Heart right ventricle (tissue), 16 donors: ENCODE data around the gene NOTUM. TPM values are rescaled to one million over a fixed set of nuclear protein-coding genes. Genes with fewer than 3 reads are reported as not detected.
A peak's percentile ranks its signal among the peaks of the same experiment; 100 is the strongest.

Source experiments
- ATAC-seq, 8 donors: fragments of 200-7000 bp; cut with Tn5 transposase; one replicate each; pipeline ENCODE4 v1.9.1; 2020; ENCODE audit warnings: mild to moderate bottlenecking in 8 of 8, moderate library complexity in 8 of 8, moderate number of reproducible peaks in 1 of 8
- DNase-seq, 2 donors: peaks; one replicate each; pipeline ENCODE4 v3.0.0-alpha.2; 2020
- H3K27ac ChIP-seq, 10 donors: fragments of 200-600 bp; sonication (generic) in 2 of 10; one replicate each; pipeline versions ENCODE4 v1.5.0 to v1.8.0; 2020 to 2022; ENCODE audit warnings: mild to moderate bottlenecking in 3 of 10
- H3K27me3 ChIP-seq, 7 donors: fragments of 200-600 bp; one replicate each; pipeline ENCODE4 v1.8.0; 2021 to 2022; ENCODE audit warnings: mild to moderate bottlenecking in 2 of 7
- H3K36me3 ChIP-seq, 9 donors: fragments of 200-600 bp; sonication (generic) in 1 of 9; one replicate each; pipeline versions ENCODE4 v1.5.0 to v1.8.0; 2020 to 2022; ENCODE audit warnings: mild to moderate bottlenecking in 2 of 9
- H3K4me1 ChIP-seq, 9 donors: fragments of 200-600 bp; sonication (generic) in 1 of 9; one replicate each; pipeline versions ENCODE4 v1.5.0 to v1.8.0; 2020 to 2022; ENCODE audit warnings: mild to moderate bottlenecking in 4 of 9
- H3K4me3 ChIP-seq, 10 donors: fragments of 200-600 bp; sonication (generic) in 2 of 10; one replicate each; pipeline versions ENCODE4 v1.5.0 to v1.8.0; 2020 to 2022; ENCODE audit warnings: mild to moderate bottlenecking in 7 of 10, moderate library complexity in 2 of 10
- H3K9me3 ChIP-seq, 11 donors: fragments of 200-600 bp in 10 of 11; sonication (generic) in 2 of 11; one replicate each; pipeline versions ENCODE4 v1.5.0 to v1.8.0; 2013 to 2022; ENCODE audit warnings: mild to moderate bottlenecking in 2 of 11, control low read depth in 1 of 11, moderate library complexity in 1 of 11
- WGBS, 2 donors: extraction: QIAGEN DNeasy Blood & Tissue Kit; methylation state at CpG; one replicate each; pipeline ENCODE4 v1.1.7; 2013; ENCODE audit warnings: inconsistent platforms in 1 of 2; 5-methylcytosine and 5-hydroxymethylcytosine counted together
- intact Hi-C, 10 donors: fragments of 100-400 bp; cut with DNase I; formaldehyde crosslinking; loops; one replicate each; pipeline versions ENCODE4 v1.11.1 to v1.14.2; 2022
- polyA plus RNA-seq, 2 donors: library from polyadenylated mRNA; stranded (reverse); fragments of 200-250 nt; gene quantifications; one replicate each; pipeline ENCODE4 v1.2.3, GENCODE V29; 2013
- total RNA-seq, 10 donors: library from RNA; stranded (reverse); fragmentation: NEBNext Ultra II Directional in 3 of 10; extraction: Animal tissue kit (Norgen Biotek cat#: 25700) in 3 of 10; gene quantifications; one replicate each; pipeline versions ENCODE4 v1.2.1 to v1.2.4, GENCODE V29; 2021 to 2023
- TF ChIP-seq, protein P1 (sequence below), 9 donors: fragments of 200-600 bp; sonication (generic) in 2 of 9; IDR thresholded peaks; one replicate each; pipeline versions ENCODE4 v1.5.0 to v1.8.0; 2021 to 2022; ENCODE audit warnings: antibody characterized with exemption in 9 of 9, mild to moderate bottlenecking in 5 of 9, moderate library complexity in 1 of 9
- donor health status: Arrhythmogenic right ventricular cardiomyopathy.
- donor health status: ischemic (EF 13 %, LVEDD 7.1; RV severe dilation, severe dysfunction).
- donor health status: healthy with polysubstance abuse.
- donor health status: DM: no; HTN: yes; CAD: no.
- donor health status: DM: no; HTN: no; CAD: no.
- donor health status: ischemic (EF 25% LVEDD 6.9; RV normal size, moderate dysfunction).
- donor health status: ischemic (EF 25% LVEDD 5.7; RV mildly dilated, moderate dysfunction).
- donor health status: healthy.
- donor health status: DM: yes; HTN: yes; CAD: no.
- donor health status: Ischemic cardiomyopathy.
- donor health status: ischemic (EF 35%, LVEDD 5.7; RV mildly dilated, moderate dysfunction).
- donor health status: nonischemic (EF 11% LVEDD 7.7; RV severe dilation, severe dysfunction).
- donor health status: DM: yes; HTN: yes; CAD: no.
- donor health status: PGD.
- donor health status: ischemic (EF 29% LVEDD 5.4; RV normal size, mild dysfunction).
- donor health status: nonischemic (EF 23%, LVEDD 6.1; RV moderate dilation, normal function).

Gene NOTUM
- total and polyA plus RNA-seq, 12 donors: 0.22 to 1.5 (median 0.65) TPM; not detected in 5

- peak overlapping the region in 9 of 10 donors; percentile 3 to 97 (median 48) for H3K27ac ChIP-seq
- intact Hi-C loops: loop anchor here in 1 of 10 donors (5.0 kb wide), 1 partner anchor 45 kb away; no protein-coding TSS in a partner anchor
- peaks cover 21 to 83% (median 53%) of the 10 kb centered on the region in 9 donors for H3K4me1 ChIP-seq
- H3K36me3 ChIP-seq: peaks cover 0 to 42% (median 10%) of the 10 kb centered on the region in 9 donors
- 89% methylated on average over 57 to 58 of the region's 58 CpGs for WGBS, 2 donors
- DNase-seq (no peak), ATAC-seq (no peak)
- TF ChIP-seq, protein P1, sequence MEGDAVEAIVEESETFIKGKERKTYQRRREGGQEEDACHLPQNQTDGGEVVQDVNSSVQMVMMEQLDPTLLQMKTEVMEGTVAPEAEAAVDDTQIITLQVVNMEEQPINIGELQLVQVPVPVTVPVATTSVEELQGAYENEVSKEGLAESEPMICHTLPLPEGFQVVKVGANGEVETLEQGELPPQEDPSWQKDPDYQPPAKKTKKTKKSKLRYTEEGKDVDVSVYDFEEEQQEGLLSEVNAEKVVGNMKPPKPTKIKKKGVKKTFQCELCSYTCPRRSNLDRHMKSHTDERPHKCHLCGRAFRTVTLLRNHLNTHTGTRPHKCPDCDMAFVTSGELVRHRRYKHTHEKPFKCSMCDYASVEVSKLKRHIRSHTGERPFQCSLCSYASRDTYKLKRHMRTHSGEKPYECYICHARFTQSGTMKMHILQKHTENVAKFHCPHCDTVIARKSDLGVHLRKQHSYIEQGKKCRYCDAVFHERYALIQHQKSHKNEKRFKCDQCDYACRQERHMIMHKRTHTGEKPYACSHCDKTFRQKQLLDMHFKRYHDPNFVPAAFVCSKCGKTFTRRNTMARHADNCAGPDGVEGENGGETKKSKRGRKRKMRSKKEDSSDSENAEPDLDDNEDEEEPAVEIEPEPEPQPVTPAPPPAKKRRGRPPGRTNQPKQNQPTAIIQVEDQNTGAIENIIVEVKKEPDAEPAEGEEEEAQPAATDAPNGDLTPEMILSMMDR (IDR thresholded peaks at IDR 0.05): no peak
- no peaks in the 10 kb centered on the region for H3K27me3 ChIP-seq
- no peaks in the 10 kb centered on the region for H3K9me3 ChIP-seq
- peak overlapping the region in 8 of 10 donors; percentile 18 to 47 (median 32) for H3K4me3 ChIP-seq
Observed at GRCh38 chr17:81922566-81923301, 38.3 kb downstream of the NOTUM start.

- TF ChIP-seq, protein P1 (IDR thresholded peaks at IDR 0.05): no peak
- Histone ChIP-seq H3K36me3 (peaks cover 0 to 42% (median 10%) of the 10 kb centered on the region in 9 donors), H3K27me3 (no peaks in the 10 kb centered on the region), H3K9me3 (no peaks in the 10 kb centered on the region), H3K4me1 (peaks cover 24 to 87% (median 56%) of the 10 kb centered on the region in 9 donors), H3K27ac (peak overlapping the region in 1 of 10 donors; percentile 97), H3K4me3 (no peak overlapping the region)
- 94 to 96% methylated on average over 23 of the region's 23 CpGs for WGBS, 2 donors
- intact Hi-C loops: loop anchor here in 1 of 10 donors (5.0 kb wide), 1 partner anchor 45 kb away; no protein-coding TSS in a partner anchor
- DNase-seq (no peak), ATAC-seq (no peak)
Observed at GRCh38 chr17:81921996-81922565, 38.9 kb downstream of the NOTUM start.

DNA sequence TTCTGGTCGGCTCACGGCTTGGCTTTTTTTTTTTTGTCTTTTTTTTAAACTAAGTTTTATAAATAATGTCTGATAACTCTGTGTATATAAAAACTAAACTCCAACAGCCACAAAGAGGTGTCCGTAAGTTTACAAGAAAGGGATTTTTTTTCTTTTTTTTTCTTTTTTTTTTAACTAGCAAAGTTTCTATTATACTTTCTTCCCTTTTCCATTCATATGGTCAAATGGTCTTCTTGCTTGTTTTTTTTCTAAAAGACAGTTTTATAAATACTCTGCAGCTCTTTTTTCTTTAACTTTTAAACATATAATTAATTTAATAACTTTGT is 39.5 kb downstream of the NOTUM start:
- peak overlapping the region in 1 of 10 donors; percentile 97 for H3K27ac ChIP-seq
- no peaks in the 10 kb centered on the region for H3K27me3 ChIP-seq
- no peaks in the 10 kb centered on the region for H3K9me3 ChIP-seq
- TF ChIP-seq, protein P1 (IDR thresholded peaks at IDR 0.05): no peak
- peaks cover 0 to 42% (median 10%) of the 10 kb centered on the region in 9 donors for H3K36me3 ChIP-seq
- no peak overlapping the region for H3K4me3 ChIP-seq
- DNase-seq: no peak
- 82 to 87% methylated on average over 3 of the region's 3 CpGs for WGBS, 2 donors
- no peak for ATAC-seq
- intact Hi-C loops: loop anchor here in 1 of 10 donors (5.0 kb wide), 1 partner anchor 44 kb away; no protein-coding TSS in a partner anchor
- H3K4me1 ChIP-seq: peaks cover 28 to 91% (median 59%) of the 10 kb centered on the region in 9 donors

GRCh38 chr17:81920612-81921536 is 40.1 kb downstream of the NOTUM start:
- Histone ChIP-seq H3K36me3 (peaks cover 0 to 42% (median 10%) of the 10 kb centered on the region in 9 donors), H3K9me3 (no peaks in the 10 kb centered on the region), H3K27ac (peak overlapping the region in 1 of 10 donors; percentile 97), H3K4me3 (no peak overlapping the region), H3K4me1 (peaks cover 24 to 91% (median 54%) of the 10 kb centered on the region in 9 donors), H3K27me3 (no peaks in the 10 kb centered on the region)
- intact Hi-C loops: loop anchor here in 1 of 10 donors (5.0 kb wide), 1 partner anchor 44 kb away; no protein-coding TSS in a partner anchor
- ATAC-seq (no peak), DNase-seq (no peak)
- TF ChIP-seq, protein P1 (IDR thresholded peaks at IDR 0.05): no peak
- 88 to 89% methylated on average over 33 of the region's 33 CpGs for WGBS, 2 donors
